HG02884 (cell line): Measurements from ENCODE around the gene WHRN.

ENCODE experiments used
- ATAC-seq: cut with Tn5 transposase; IDR thresholded peaks from one replicate; pipeline ENCODE4 v1.9.1; 2021; ENCODE audit warnings: mild to moderate bottlenecking, moderate library complexity; ENCODE audit not compliant: unreplicated experiment

Gene WHRN

DNA sequence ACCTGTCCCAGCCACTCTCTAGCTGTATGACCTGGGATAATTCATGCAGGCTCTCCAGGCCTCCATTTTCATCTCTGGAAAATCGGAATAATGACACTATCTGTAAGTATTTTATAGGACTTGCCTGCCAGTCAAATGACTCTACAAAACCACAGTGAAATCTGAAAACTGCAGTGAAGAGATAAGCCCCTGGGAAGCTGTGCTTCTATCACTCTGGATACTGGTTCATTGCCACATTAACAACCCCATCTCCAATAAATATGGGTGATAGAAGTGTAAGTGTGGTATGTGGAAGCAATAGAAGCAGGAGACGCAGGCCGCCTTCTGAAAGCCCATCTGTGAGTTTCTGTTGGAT lies 31.8 kb downstream of the WHRN start:
- no peak for ATAC-seq

DNA sequence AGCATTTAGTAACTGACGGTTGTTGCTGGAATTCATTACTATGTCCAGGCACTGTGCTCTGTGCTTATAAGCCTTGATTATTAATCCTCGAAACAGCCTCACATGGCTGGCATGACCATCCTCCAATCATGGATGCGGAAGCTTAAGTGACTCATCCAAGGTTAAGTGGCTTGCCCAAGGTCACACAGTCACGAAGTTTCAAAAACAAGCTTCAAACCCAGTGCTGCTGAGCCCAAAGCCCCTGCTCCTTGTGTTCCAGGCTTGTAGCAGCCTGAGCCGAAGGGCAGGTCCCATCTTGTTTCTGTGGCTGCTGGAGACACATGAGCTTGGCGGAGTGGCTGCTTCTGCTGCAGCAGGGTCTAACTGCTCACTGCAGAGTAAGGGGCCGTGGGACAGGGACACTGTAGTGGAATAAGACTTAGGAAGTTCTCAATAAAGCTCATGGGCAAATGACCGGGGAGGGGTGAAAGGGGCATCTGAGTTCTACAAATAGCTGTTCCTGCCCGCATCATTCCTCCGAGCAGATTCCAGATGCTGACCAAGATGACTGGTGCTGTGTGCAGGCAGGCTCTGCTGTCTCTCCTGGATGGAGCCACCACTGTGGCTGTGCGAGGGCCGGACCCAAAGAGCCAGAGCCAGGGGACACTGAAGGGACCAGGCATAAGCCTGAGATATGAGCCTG lies 32.4 kb downstream of the WHRN start:
- ATAC-seq: no peak

DNA sequence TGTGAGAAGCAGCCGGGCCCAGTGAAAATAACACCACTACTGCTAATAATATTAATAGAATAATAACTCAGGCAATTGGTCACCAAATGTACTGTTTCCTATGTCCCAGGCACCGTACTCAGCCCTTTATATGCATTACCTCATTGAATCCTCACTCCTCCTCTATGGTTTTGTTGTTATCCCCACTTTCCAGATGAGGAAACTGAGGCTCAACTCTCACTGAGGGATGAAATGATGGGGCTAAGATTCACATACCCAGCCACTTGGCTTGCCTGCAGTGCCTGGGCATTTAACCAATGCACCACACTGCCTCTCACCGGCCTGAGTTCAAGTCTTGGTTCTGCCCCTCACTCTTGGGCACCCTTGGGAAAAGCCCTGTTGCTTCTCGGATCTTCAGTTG lies 34.1 kb downstream of the WHRN start:
- ATAC-seq: no peak

DNA sequence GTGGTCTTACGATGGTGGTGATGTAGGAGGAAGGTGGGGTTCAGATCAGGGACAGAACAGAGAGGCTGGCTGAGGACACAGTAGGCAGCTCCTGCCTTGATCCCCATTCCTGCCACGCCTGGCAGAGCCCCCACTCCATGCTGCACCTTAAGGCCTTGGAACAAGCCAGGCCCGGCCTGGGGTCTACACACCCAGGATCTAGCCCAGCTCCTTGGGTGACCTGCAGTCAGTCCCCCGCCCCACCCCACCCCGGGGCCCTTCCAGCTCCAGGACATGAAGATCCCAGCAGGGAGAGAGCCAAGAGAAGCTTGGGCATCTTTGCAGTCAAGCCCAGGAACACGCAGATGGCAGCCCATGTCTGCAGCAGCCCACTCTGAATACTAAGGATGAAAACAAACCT lies 34.7 kb downstream of the WHRN start:
- ATAC-seq: no peak

GRCh38 chr9:114470121-114470520 lies 35.2 kb downstream of the WHRN start:
- no peak for ATAC-seq

DNA sequence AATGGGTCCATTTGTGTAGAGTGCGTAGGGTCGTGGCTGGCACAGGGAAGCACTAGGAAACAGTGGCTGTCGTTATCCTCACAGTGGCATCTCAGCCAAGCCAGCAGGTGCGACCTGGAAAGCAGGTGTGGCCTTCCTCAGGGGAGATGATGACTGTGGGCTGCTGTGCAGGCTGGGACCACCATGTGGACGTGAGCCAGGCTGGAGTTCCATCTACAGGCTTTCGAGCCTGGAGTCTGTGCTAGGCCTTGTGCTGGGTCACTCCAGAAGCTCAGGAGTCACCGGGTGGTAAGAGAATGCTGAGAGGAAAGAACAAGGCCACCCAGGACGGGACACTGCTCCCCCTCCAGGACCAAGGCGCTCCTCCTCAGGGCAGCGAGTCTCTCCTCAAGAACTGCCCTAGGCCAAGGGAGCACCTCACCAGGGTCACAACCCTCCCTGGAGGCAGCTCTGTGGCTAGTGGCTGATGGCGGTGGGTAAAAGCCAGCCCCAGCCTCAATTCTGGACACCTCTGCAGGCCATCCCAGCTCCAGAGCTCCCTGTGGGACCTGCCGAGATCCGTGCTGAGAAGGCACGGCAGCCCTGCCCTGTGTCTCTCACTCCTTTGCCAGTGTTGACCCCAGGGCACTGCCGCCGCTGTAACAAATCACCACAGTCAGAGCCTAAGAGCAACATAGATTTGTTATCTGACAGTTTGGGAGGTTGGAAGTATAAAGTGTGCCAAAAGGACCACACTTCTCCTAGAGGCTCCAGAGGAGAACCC lies 36.0 kb downstream of the WHRN start:
- ATAC-seq: no peak

DNA sequence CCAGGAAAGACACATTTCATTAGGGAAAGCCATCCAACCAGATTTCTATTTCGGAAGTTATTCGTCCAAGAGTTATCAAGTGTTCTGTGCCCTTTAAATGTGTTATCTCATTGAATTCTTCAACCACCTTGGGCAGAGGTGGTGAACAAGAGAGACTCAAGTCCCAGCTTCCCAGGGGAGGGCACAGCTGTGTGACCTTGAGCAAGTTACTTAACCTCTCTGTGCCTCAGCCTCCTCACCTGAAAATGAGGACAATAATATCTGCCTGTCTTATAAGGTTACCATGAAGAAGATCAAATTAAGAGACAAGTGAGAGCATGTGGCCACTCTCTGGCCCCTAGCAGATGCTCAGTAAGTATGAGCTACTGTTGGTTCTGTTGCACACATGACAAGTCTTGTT lies 37.4 kb downstream of the WHRN start:
- ATAC-seq: no peak

GRCh38 chr9:114467226-114467750 lies 38.0 kb downstream of the WHRN start:
- no peak for ATAC-seq

- no peak for ATAC-seq
Observed at GRCh38 chr9:114465906-114466900, 39.1 kb downstream of the WHRN start.

DNA sequence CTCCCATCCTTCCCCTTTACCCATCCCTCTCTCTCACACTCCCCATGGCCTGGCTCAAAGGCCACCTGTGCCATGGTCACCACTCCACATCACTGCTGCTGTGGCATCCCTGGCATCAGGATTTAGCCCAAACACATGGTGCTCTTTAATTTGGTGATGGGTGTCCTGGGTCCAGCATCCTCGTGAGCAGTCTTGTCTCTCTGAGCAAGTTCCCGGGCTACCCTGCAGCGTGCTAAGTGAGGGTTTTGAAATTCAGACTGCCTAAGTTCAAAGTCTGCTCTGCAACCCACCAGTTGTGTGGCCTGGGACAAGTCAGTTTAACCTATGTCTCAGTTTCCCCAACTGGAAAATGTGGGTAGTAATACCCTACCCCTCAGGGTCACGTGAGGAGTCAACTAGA lies 39.9 kb downstream of the WHRN start:
- no peak for ATAC-seq

GRCh38 chr9:114464281-114465051 lies 40.8 kb downstream of the WHRN start:
- no peak for ATAC-seq

GRCh38 chr9:114462791-114463190 lies 42.5 kb downstream of the WHRN start:
- ATAC-seq: no peak

- no peak for ATAC-seq
Observed at GRCh38 chr9:114461468-114461867, 43.8 kb downstream of the WHRN start.

- no peak for ATAC-seq
Observed at GRCh38 chr9:114460513-114461199, 44.6 kb downstream of the WHRN start.

GRCh38 chr9:114459464-114459863 lies 45.8 kb downstream of the WHRN start:
- no peak for ATAC-seq

DNA sequence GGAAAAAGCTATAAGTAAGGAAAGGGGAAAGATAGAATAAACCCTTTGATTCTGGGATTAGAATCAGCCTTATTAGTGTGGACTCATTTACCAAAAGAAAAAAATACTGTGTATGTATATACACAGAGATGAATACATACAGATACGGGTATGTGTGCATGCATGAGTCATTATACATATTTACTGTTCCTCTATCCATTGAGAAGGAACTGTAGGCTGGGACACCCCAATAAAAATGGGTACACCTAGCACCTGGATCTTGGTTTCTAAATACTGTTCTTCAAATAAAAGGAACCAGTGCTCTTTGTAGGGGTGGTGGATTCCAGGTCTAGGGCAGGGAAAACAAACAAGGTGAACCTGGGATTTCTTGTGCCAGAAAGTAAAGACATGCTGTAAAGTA lies 48.3 kb downstream of the WHRN start:
- no peak for ATAC-seq

GRCh38 chr9:114454652-114455051 lies 50.6 kb downstream of the WHRN start:
- no peak for ATAC-seq

- ATAC-seq: no peak
Observed at GRCh38 chr9:114452219-114453165, 52.8 kb downstream of the WHRN start.

DNA sequence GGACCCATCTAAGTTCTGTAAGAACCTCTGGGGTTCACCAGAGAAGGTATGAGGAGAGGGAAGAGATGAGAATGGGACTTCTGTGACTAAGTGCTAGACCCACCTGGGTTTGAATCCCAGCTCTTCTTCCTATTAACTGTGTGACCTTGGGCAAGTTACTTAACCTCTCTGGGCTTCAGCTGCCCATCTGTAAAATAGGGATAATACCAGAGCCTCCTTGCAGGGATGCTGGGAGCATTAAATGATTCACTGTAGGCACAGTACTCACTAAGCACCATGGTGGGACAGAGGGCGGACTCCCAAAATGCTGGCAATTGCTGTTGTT lies 53.6 kb downstream of the WHRN start:
- ATAC-seq: no peak
